HCT116 (cell line): Measurements from ENCODE around the gene KCNH6. TPM values are rescaled to one million over a fixed set of nuclear protein-coding genes. Genes with fewer than 3 reads are reported as not detected.

ENCODE experiments used
- ATAC-seq: fragments of 200-7000 bp; cut with Tn5 transposase; 2 replicates; pipeline ENCODE4 v1.9.1; 2020; ENCODE audit warnings: mild to moderate bottlenecking, moderate library complexity
- BruUV-seq: library from RNA; stranded (reverse); fragments of 400-500 nt; replicated peaks from 2 replicates; lab custom pipeline; 2021; lab: Mats Ljungman, UMichigan
- CTCF ChIA-PET: fragments of 300-600 bp; sonication (Branson Sonifier 250); formaldehyde crosslinking; loops from one replicate; lab custom pipeline; 2021; ENCODE audit warnings: antibody characterized with exemption; lab: Charles Lee
- POLR2A ChIA-PET: fragments of 300-600, 350-600 bp; sonication (Branson Sonifier 250); formaldehyde crosslinking; loops from one replicate; lab custom pipeline; 2021; ENCODE audit warnings: antibody characterized with exemption; lab: Charles Lee
- RAD21 ChIA-PET, 2 experiments: fragments of 300-600 bp; sonication (Branson Sonifier 250); formaldehyde crosslinking; loops; one replicate each; lab custom pipeline; 2023; ENCODE audit warnings: low total read pairs in 2 of 2; ENCODE audit not compliant: uncharacterized antibody in 2 of 2, unreplicated experiment in 2 of 2, low non-redundant PET in 1 of 2; lab: Charles Lee
- DNase-seq: peaks from one replicate; pipeline ENCODE4 v3.0.0-alpha.2; 2010; ENCODE audit warnings: low read depth, low spot score
- H2AFZ ChIP-seq: fragments of 200-600 bp; shearing (Covaris generic), sonication (generic); 2 replicates; pipeline ENCODE4 v1.6.1; 2017; ENCODE audit warnings: low read depth, mixed run types, mixed read lengths, antibody characterized with exemption, low read length; ENCODE audit not compliant: poor library complexity, severe bottlenecking
- H3K27ac ChIP-seq: 2 replicates; pipeline ENCODE4 v1.5.1; 2012; ENCODE audit warnings: low read depth, low read length
- H3K27me3 ChIP-seq: fragments of 200-600 bp; sonication (generic); 2 replicates; pipeline ENCODE4 v1.6.1; 2016; ENCODE audit warnings: mixed run types, low read length, mixed read lengths; ENCODE audit not compliant: insufficient read depth
- H3K36me3 ChIP-seq, 2 experiments: fragments of 200-500 bp in 1 of 2; fragments of 200-600 bp in 1 of 2; sonication (Bioruptor generic) in 1 of 2; sonication (generic) in 1 of 2; 2 replicates each; pipeline versions ENCODE4 v1.5.1 to v1.6.1; 2014 to 2016; ENCODE audit warnings: low read length in 2 of 2, inconsistent platforms in 1 of 2, mixed read lengths in 1 of 2, mixed run types in 1 of 2; ENCODE audit not compliant: insufficient read depth in 2 of 2, control insufficient read depth in 1 of 2
- H3K4me1 ChIP-seq, 2 experiments: fragments of 200-600 bp in 1 of 2; sonication (generic) in 1 of 2; 2 replicates each; pipeline versions ENCODE4 v1.5.1 to v1.6.1; 2012 to 2017; ENCODE audit warnings: low read length in 2 of 2, inconsistent platforms in 1 of 2, mild to moderate bottlenecking in 1 of 2, mixed read lengths in 1 of 2, mixed run types in 1 of 2, moderate library complexity in 1 of 2; ENCODE audit not compliant: insufficient read depth in 2 of 2, control insufficient read depth in 1 of 2
- H3K4me2 ChIP-seq: fragments of 200-600 bp; sonication (generic); 2 replicates; pipeline ENCODE4 v1.6.1; 2017; ENCODE audit warnings: mixed run types, low read length, mixed read lengths
- H3K4me3 ChIP-seq, 2 experiments: fragments of 200-600 bp in 1 of 2; sonication (generic) in 1 of 2; replicated peaks in 1 of 2; 2 replicates each; pipeline ENCODE4 v1.5.1; 2011 to 2016; ENCODE audit warnings: low read length in 2 of 2, control low read depth in 1 of 2, low read depth in 1 of 2, mild to moderate bottlenecking in 1 of 2, mixed read lengths in 1 of 2, mixed run types in 1 of 2
- H3K79me2 ChIP-seq: fragments of 200-600 bp; sonication (generic); 2 replicates; pipeline ENCODE4 v1.6.1; 2017; ENCODE audit warnings: mild to moderate bottlenecking, mixed run types, low read length, moderate library complexity, mixed read lengths; ENCODE audit not compliant: insufficient read depth
- H3K9ac ChIP-seq: fragments of 200-600 bp; sonication (generic); 2 replicates; pipeline ENCODE4 v1.6.1; 2016; ENCODE audit warnings: low read length, mixed read lengths
- H3K9me2 ChIP-seq: fragments of 200-600 bp; sonication (generic), shearing (Covaris generic); 2 replicates; pipeline ENCODE4 v1.6.1; 2017; ENCODE audit warnings: mixed run types, mild to moderate bottlenecking, moderate library complexity; ENCODE audit not compliant: insufficient read depth
- H3K9me3 ChIP-seq, 2 experiments: fragments of 200-500 bp in 1 of 2; fragments of 200-600 bp in 1 of 2; sonication (Bioruptor generic) in 1 of 2; sonication (generic) in 1 of 2; 2 replicates each; pipeline ENCODE4 v1.6.1; 2014 to 2017; ENCODE audit warnings: low read length in 2 of 2, mixed read lengths in 2 of 2, inconsistent platforms in 1 of 2, low read depth in 1 of 2, mild to moderate bottlenecking in 1 of 2, mixed run types in 1 of 2, moderate library complexity in 1 of 2; ENCODE audit not compliant: control insufficient read depth in 1 of 2, insufficient read depth in 1 of 2
- H4K20me1 ChIP-seq: fragments of 200-600 bp; sonication (generic), shearing (Covaris generic); 2 replicates; pipeline ENCODE4 v1.6.1; 2017; ENCODE audit warnings: mixed run types, mild to moderate bottlenecking, moderate library complexity; ENCODE audit not compliant: insufficient read depth
- CTCF ChIP-seq, 3 experiments: fragments of 200-600 bp in 1 of 3; sonication (generic) in 1 of 3; IDR thresholded peaks in 2 of 3; conservative IDR thresholded peaks in 1 of 3; 2 replicates each; pipeline ENCODE4 v1.5.1; 2012 to 2017; ENCODE audit warnings: low read depth in 2 of 3, low read length in 2 of 3, antibody characterized with exemption in 1 of 3, borderline replicate concordance in 1 of 3, control low read depth in 1 of 3, mild to moderate bottlenecking in 1 of 3, mixed read lengths in 1 of 3, mixed run types in 1 of 3, moderate library complexity in 1 of 3; ENCODE audit not compliant: insufficient read depth in 1 of 3
- EZH2phosphoT487 ChIP-seq: fragments of 200-600 bp; IDR thresholded peaks from 2 replicates; pipeline ENCODE4 v1.6.1; 2018; ENCODE audit warnings: antibody characterized with exemption, borderline replicate concordance
- POLR2A ChIP-seq: IDR thresholded peaks from 2 replicates; pipeline ENCODE4 v1.7.0; 2011; ENCODE audit warnings: borderline replicate concordance; ENCODE audit not compliant: insufficient read depth, insufficient read length; ENCODE audit errors: extremely low read depth
- SRF ChIP-seq: IDR thresholded peaks from 2 replicates; pipeline ENCODE4 v1.6.1; 2012; ENCODE audit warnings: low read depth
- ZNF274 ChIP-seq: fragments of 200-500 bp; sonication (Bioruptor generic); IDR thresholded peaks from 2 replicates; pipeline ENCODE4 v1.6.1; 2014; ENCODE audit warnings: mild to moderate bottlenecking, low read depth, low read length, inconsistent platforms
- intact Hi-C: fragments of 100-400 bp; cut with micrococcal nuclease; formaldehyde crosslinking; loops from 2 replicates; pipeline ENCODE4 v1.10.0; 2022
- total RNA-seq: library from RNA; stranded (reverse); gene quantifications from one replicate; pipeline ENCODE4 v1.2.1, GENCODE V29; 2021; ENCODE audit not compliant: unreplicated experiment

The KCNH6 gene
- total RNA-seq, 1 experiment from 2014 or later, result not detected

DNA sequence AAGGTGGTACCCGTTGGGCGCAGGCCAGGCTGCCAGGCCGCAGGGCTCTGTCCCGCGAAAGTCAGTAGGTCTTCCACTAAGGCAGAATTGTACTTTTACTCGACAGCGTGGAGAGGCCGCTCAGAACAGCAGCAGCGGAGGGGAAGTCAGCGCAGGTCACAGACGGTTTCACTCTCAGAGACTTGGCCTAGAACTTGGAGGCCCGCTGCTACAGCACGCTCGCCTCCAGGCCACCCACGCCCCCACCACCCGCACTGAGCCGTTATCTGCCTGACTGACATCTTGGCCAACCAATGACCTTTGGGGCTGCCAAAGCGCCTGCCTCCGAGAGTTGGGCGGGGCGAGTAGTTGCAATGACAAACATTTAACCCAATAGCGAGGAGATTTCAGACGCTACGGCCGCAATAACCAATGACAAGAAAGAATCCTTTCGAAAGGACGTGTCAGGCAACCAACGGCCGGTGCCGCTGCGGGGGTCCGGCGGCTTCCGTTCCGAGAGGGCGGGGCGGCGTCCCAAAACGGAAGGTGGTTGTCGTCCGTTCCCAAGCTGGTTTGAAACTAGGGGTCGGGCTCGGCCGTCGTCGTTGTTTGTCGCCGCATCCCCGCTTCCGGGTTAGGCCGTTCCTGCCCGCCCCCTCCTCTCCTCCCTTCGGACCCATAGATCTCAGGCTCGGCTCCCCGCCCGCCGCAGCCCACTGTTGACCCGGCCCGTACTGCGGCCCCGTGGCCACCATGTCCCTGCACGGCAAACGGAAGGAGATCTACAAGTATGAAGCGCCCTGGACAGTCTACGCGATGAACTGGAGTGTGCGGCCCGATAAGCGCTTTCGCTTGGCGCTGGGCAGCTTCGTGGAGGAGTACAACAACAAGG lies 27.0 kb downstream of the KCNH6 start, which contains the start of gene DCAF7 (continued):
- TF ChIP-seq CTCF (IDR thresholded peaks at IDR 0.05 in 2 of 3, conservative IDR thresholded peaks at IDR 0.05 in 1 of 3; ENCODE audit: borderline replicate concordance in 1 of 3, insufficient read depth in 1 of 3, low read depth in 2 of 3, low read length in 2 of 3) (no peak), ZNF274 (no peak), SRF (no peak)
- TF ChIP-seq, all 23 proteins: peak for 9

GRCh38 chr17:63550817-63551639 lies 27.9 kb downstream of the KCNH6 start:
- intact Hi-C loops, result loop anchor here (5.0 kb wide), 1 partner anchor 51 kb away; the partner anchor contains the start of gene TACO1
- Histone ChIP-seq H3K9me3 (no peaks in the 10 kb centered on the region), H4K20me1 (0 out of 2 replicates have a peak, but pooled peaks cover 13% of the 10 kb centered on the region), H3K27ac (peak overlapping the region; percentile 89), H2AFZ (no peak overlapping the region), H3K27me3 (no peaks in the 10 kb centered on the region), H3K9me2 (no peaks in the 10 kb centered on the region), H3K36me3 (peaks cover 0 to 7% of the 10 kb centered on the region in 2 experiments; a peak in 1 of 4 replicates), H3K4me1 (peaks cover 12 to 20% of the 10 kb centered on the region in 2 experiments), H3K4me3 (peak overlapping the region; percentile 71 to 76), H3K79me2 (peaks cover 61% of the 10 kb centered on the region), H3K4me2 (peak overlapping the region; percentile 78), H3K9ac (peak overlapping the region; percentile 83)
- peak; percentile 8 for ATAC-seq
- DNase-seq, result no peak
- BruUV-seq, result TSS peak; percentile 69
- no peak for TF ChIP-seq EZH2phosphoT487
- peak; percentile 1 for TF ChIP-seq POLR2A
- RAD21 ChIA-PET, result interaction anchor here in 1 of 2 experiments (0.6 kb wide), 1 partner anchor 73 kb away, joined by 4 read pairs; no protein-coding TSS in a partner anchor
- CTCF ChIA-PET, result interaction anchor here (0.9 to 1.5 kb wide), 2 partner anchors 61 to 123 kb away, joined by 3 to 5 read pairs; no protein-coding TSS in a partner anchor
- POLR2A ChIA-PET, result interaction anchor here (0.6 to 1.3 kb wide), 3 partner anchors 21 to 86 kb away, joined by 3 to 4 read pairs (median 3); no protein-coding TSS in a partner anchor
